ENCODE measurements around the gene RPS6KA1.

The RPS6KA1 gene

DNA sequence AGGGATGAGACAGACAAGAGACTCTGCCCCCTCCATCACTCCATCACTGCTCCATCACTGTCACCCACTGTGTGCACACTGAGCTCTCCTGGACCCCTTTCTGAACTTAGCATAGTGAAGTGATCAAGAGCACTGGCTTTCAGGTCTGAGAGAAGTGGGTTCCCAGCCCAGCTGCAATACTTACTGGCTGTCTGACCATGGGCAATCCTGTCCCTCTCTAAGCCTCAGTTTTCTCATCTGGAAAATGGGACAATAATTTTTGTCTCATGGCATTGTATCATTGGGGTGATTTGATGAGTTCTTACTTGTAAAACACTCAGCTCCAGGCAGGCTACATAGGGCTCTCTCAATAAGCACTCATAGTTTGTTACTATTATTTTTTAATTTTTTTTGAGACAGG lies 7.5 kb upstream of the RPS6KA1 start:
- H3K9me3 Mint-ChIP-seq, result no peaks in the 10 kb centered on the region
- no peak overlapping the region for H3K4me3 Mint-ChIP-seq
- no peak overlapping the region for H3K27ac Mint-ChIP-seq
- H3K4me1 Mint-ChIP-seq, result no peaks in the 10 kb centered on the region
- ATAC-seq, result no peak
- H3K27me3 Mint-ChIP-seq, result no peaks in the 10 kb centered on the region
- no peaks in the 10 kb centered on the region for H3K36me3 Mint-ChIP-seq

DNA sequence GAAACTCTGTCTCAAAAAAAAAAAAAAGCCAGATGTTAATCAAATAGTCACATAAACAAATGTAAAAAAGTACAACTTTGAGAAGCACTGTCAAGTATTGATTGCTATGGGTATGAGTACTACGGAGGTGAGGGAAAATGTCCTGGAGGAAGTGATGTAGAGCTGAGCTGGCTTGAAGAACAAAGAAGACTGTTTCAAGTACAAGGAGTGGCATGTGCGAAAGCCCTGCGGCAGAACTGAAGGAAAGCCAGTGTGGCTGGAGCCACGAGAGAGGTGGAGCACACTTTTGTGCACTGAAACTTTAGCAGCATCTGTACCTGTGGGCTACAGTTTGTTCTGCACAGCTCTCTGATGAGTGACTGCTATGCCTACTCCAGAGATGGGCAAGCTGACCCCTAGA lies 5.4 kb upstream of the RPS6KA1 start:
- Mint-ChIP-seq H3K4me3 (no peak overlapping the region), H3K4me1 (peaks cover 5% of the 10 kb centered on the region), H3K27ac (no peak overlapping the region), H3K36me3 (no peaks in the 10 kb centered on the region), H3K9me3 (no peaks in the 10 kb centered on the region), H3K27me3 (no peaks in the 10 kb centered on the region)
- peak; percentile 48 for ATAC-seq

DNA sequence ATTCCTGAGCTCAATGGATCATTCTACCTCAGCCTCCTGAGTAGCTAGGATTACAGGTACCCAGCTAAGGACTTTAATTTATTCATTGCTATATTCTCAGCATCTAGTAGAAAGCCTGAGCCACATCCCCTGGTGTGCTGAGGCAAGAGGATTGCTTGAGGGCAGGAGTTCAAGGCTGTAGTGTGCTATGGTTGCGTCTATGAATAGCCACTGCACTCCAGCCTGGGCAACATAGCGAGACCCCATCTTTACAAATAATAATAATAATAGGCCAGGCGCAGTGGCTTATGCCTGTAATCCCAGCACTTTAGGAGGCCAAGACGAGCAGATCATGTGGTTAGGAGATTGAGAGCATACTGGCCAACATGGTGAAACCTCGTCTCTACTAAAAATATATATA lies 3.3 kb upstream of the RPS6KA1 start:
- Mint-ChIP-seq H3K27me3 (no peaks in the 10 kb centered on the region), H3K36me3 (no peaks in the 10 kb centered on the region), H3K27ac (no peak overlapping the region), H3K9me3 (no peaks in the 10 kb centered on the region), H3K4me3 (no peak overlapping the region), H3K4me1 (peaks cover 21% of the 10 kb centered on the region)
- ATAC-seq, result no peak

DNA sequence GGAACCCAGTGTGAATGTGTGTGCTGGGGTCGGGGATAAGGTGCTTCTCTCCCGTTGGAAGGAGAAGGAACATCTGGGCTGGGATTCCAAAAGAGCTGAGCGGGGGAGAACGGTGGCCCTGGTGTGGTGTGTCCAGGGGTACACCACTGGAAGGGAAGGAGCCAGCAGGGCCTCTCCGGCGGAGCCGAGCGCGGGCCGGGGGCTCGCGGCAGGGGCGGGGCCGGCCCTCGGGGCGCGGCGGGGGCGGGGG lies 231 bp upstream of the RPS6KA1 start:
- Mint-ChIP-seq H3K36me3 (no peaks in the 10 kb centered on the region), H3K4me1 (peaks cover 34% of the 10 kb centered on the region), H3K27me3 (no peaks in the 10 kb centered on the region), H3K4me3 (peak overlapping the region; percentile 93), H3K27ac (peak overlapping the region; percentile 87), H3K9me3 (no peaks in the 10 kb centered on the region)
- no peak for ATAC-seq

DNA sequence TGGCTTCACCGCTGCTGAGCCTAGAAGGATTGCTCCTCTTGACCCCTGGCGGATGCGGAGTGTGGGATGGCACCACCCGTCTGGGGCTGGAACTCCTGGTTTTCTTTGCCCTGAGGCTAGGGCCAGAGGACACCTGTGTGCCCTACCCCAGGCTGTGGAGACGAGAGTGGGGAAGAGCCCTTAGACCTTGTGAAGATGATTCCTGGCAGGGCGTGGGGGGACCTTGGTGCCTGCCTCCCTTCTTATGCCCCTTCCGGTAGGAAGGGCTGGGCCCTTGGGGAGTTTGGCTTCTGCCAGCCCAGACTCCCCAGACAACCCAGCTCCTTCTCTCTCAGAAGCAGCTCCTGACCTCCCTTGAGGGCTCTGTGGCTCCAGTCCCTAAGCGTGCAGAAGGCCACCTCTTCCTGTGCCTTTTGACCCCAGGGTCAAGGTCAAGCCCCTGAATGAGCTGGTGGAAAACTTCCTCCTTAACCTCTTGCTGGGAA lies 891 bp downstream of the RPS6KA1 start:
- peak overlapping the region; percentile 85 for H3K4me3 Mint-ChIP-seq
- peak overlapping the region; percentile 76 for H3K27ac Mint-ChIP-seq
- H3K27me3 Mint-ChIP-seq, result no peaks in the 10 kb centered on the region
- peaks cover 46% of the 10 kb centered on the region for H3K4me1 Mint-ChIP-seq
- ATAC-seq, result no peak
- no peaks in the 10 kb centered on the region for H3K9me3 Mint-ChIP-seq
- H3K36me3 Mint-ChIP-seq, result no peaks in the 10 kb centered on the region

DNA sequence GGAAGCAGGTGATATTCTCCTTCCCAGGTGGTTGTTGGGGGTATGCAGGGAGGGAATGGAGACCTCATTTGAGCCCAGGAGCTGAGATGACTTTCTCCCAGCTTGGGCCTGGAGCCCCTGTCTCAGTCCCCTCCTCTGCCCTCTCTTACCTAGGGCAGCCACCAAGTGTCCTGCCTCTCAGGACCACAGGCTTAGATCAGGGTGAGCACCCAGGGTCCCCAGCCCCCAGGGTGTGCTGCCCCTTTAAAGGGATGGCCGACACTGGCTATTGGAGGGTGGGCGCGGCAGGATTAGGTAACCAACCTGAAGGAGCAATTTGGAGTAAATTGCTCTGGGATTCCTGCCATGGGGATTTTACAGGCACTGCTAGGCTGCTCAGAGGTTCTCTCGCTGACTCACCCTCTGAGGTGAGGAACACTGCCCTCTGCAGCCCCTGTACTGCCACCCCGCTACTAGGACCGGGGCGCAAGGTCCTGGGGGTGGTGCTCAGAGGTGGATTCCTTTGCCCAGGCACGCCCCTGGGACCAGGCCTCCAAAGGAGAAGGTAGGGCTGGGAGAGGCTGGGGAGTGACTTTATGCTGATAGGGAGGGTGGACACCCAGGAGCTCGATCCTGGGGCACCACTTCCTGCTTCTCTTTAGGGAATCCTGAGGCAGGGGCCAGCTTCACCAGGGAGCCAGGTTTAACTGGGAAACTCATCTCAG lies 1.5 kb downstream of the RPS6KA1 start:
- H3K4me1 Mint-ChIP-seq, result peaks cover 46% of the 10 kb centered on the region
- H3K27me3 Mint-ChIP-seq, result no peaks in the 10 kb centered on the region
- H3K4me3 Mint-ChIP-seq, result peak overlapping the region; percentile 85
- H3K9me3 Mint-ChIP-seq, result no peaks in the 10 kb centered on the region
- no peak for ATAC-seq
- no peaks in the 10 kb centered on the region for H3K36me3 Mint-ChIP-seq
- peak overlapping the region; percentile 76 for H3K27ac Mint-ChIP-seq

DNA sequence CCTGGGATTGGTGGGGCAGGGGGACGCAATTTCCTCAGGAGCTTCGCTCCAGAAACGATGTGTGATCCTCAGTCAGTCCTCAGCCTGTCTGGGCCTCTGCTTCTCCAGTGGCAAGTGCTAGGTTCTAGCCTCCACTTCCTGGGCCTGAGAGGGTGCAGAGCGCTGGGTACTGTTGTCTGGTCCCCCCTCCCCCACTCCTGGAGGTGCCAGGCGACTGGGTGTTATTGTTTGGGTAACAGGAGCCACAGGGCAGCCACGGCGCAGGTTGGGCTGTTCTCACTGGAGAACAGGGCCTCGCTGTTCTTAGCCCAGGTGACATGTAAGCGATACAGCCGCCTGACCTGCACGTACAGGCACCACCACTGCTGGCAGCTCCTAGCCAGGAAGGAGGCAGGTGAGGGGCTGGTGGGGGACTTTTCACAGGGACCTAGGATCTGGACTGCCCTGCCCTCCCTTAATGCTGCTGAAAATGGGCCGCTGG lies 2.1 kb downstream of the RPS6KA1 start:
- H3K27me3 Mint-ChIP-seq, result no peaks in the 10 kb centered on the region
- no peak for ATAC-seq

DNA sequence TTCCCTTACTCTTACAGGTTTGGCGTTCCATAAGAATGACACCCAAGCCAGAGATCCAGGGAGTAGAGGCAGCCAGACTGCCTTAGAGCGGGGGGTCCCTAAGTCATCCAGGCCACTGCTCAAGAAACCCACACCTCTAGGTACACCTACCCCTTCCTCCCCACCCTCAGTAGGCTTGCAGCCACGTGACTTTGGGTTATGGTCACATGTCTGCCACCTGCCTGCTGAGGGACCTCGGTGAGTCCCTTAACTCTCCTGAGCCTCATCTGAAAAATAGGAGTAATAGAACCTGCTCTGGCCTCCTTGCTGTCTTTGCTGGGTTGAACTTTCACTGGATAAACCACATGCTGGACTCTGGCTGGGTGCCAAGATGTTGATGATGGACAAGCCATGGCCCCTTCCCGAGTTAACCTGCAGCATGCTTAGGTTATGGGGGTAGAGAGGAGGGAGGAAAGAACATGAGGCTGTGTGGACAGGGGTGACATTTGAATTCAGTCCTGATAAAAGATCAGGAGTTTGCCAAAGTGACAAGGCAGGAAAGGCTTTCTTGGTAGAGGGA lies 4.5 kb downstream of the RPS6KA1 start:
- peaks cover 9% of the 10 kb centered on the region for H3K36me3 Mint-ChIP-seq
- no peak overlapping the region for H3K4me3 Mint-ChIP-seq
- H3K4me1 Mint-ChIP-seq, result peaks cover 59% of the 10 kb centered on the region
- H3K9me3 Mint-ChIP-seq, result no peaks in the 10 kb centered on the region
- ATAC-seq, result no peak
- peak overlapping the region; percentile 52 for H3K27ac Mint-ChIP-seq
- no peaks in the 10 kb centered on the region for H3K27me3 Mint-ChIP-seq

More for the DNA sequence above, 2.1 kb downstream of the RPS6KA1 start:
- Mint-ChIP-seq H3K4me3 (no peak overlapping the region), H3K27ac (no peak overlapping the region), H3K36me3 (no peaks in the 10 kb centered on the region), H3K9me3 (no peaks in the 10 kb centered on the region), H3K4me1 (peaks cover 46% of the 10 kb centered on the region)

DNA sequence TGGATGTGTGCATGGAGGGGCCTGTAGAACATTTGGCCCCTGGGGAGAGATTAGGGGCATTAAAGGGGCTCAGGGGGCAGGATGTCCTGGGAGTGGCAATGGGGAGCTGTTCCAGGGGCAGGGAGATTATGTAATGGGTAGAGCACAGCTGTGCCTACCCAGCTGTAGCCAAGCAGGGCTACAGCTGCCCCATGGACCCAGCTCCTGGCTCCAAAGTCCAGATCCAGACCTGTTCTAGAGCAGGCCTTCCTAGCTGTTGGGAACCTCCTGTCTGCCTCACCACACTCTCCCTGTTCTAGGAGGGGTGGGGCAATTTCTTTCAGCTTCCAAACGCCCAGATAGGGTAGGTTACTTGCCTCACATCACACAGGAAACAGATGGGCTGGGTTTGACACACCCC lies 5.6 kb downstream of the RPS6KA1 start:
- peak overlapping the region; percentile 52 for H3K27ac Mint-ChIP-seq
- no peak overlapping the region for H3K4me3 Mint-ChIP-seq
- H3K4me1 Mint-ChIP-seq, result peaks cover 63% of the 10 kb centered on the region
- H3K9me3 Mint-ChIP-seq, result no peaks in the 10 kb centered on the region
- H3K27me3 Mint-ChIP-seq, result no peaks in the 10 kb centered on the region
- ATAC-seq, result no peak
- H3K36me3 Mint-ChIP-seq, result peaks cover 10% of the 10 kb centered on the region

DNA sequence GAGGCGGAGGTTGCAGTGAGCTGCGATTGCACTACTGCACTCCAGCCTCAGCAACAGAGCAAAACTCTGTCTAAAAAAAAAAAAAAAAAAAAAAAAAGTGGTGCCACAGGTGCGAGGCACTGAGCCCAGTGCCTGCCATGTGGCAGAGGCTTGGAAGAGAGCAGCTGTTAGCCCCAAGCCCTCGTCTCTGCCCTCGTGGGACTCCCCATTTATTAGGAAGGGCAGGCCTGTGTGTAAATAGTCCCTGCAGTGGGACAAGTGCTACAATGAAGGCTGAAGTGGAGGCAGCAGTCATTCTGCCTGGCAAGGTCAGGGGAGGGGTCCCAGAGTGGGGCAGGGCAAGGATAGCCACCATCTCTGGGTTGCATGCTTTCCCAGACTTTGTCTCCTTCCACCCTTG lies 6.5 kb downstream of the RPS6KA1 start:
- H3K4me1 Mint-ChIP-seq, result peaks cover 59% of the 10 kb centered on the region

DNA sequence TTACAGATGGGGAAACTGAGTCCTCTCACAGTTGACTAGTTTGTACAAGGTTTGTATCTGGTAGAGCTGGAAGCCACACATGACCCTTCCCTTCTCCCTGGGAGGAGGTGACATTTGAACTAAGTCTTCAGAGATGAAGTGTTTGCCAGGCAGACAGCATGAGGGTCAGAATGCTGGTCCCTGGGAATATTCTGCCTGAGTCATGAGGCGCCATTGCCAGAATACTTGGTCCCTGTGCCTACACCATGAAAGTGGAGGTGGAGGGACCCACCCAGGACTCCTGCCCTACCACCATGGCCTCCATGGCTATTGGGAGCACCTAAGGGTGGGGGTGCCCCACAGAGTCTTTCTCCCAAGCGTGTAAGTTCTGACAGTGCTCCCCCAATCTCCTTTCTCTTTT lies 7.0 kb downstream of the RPS6KA1 start:
- H3K27ac Mint-ChIP-seq, result no peak overlapping the region
- no peak overlapping the region for H3K4me3 Mint-ChIP-seq
- ATAC-seq, result no peak
- peaks cover 57% of the 10 kb centered on the region for H3K4me1 Mint-ChIP-seq
- H3K9me3 Mint-ChIP-seq, result no peaks in the 10 kb centered on the region
- H3K27me3 Mint-ChIP-seq, result no peaks in the 10 kb centered on the region
- H3K36me3 Mint-ChIP-seq, result peaks cover 10% of the 10 kb centered on the region

More for the DNA sequence above, 6.5 kb downstream of the RPS6KA1 start:
- no peak for ATAC-seq
- Mint-ChIP-seq H3K27ac (no peak overlapping the region), H3K4me3 (no peak overlapping the region), H3K36me3 (peaks cover 10% of the 10 kb centered on the region), H3K9me3 (no peaks in the 10 kb centered on the region), H3K27me3 (no peaks in the 10 kb centered on the region)

DNA sequence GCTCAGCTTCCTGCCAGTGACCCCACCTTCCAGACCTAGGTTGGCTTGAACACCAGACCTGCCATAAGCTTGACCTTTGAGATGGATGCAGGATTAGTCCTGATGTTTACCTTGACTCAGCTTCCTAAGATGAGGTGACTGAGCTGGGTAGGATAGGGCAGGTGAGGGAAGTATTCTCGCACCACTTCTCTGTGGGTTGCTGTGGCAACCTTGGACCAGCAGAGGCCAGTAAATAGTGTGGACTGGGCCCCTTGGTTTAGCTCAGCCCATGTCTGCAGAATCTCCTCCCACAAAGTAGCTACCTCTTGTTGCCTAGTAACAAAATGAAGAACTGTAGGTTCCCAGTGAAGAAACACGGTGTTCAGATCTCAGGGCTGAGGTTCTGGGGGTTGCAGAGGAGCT lies 8.4 kb downstream of the RPS6KA1 start:
- no peaks in the 10 kb centered on the region for H3K27me3 Mint-ChIP-seq
- H3K4me1 Mint-ChIP-seq, result peaks cover 66% of the 10 kb centered on the region
- H3K9me3 Mint-ChIP-seq, result no peaks in the 10 kb centered on the region
- peaks cover 10% of the 10 kb centered on the region for H3K36me3 Mint-ChIP-seq
- peak overlapping the region; percentile 96 for H3K27ac Mint-ChIP-seq
- no peak overlapping the region for H3K4me3 Mint-ChIP-seq
- ATAC-seq, result peak; percentile 42

DNA sequence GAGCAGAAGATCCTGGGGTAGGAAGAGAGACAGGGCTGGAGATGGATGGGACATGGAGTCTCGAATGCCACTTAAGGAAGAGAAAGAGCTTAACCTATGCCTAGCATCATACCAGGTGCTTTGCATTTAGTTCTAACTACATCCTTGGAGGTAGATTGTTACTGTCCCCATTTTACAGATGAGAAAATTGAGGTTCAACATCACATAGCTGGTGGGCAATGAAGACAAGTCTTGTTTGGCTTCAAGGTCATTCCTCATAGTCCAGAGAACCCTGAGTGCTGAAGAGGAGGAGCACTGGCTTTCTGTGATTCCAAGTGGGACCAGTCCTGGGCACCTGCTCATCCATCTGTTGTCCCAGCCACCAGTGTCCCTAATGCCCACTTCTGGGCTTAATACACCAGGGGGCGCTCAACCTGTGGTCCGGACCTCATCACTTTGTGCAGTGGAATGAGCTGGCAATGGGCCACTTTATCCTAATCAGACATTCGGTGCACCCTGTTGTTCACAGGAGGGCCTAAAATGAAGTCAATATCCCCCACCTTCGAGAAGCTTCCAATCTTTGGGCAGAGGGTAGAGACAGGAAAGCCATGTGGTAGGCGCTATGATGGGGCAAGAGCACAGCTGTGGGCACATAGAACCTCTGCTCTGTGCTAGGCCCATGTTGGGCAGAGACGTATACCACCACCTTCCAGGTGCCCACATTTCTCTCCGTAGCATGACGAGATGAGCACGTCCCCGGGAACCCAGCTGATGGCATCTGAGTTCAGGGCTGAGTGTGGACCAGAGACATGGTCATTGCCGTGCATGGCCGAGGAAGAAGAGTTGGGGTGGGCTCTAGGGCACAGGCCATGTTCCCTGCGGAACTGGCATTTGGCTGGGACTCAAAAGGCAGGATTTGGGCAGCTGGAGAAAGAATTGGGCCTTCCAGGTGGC lies 9.2 kb downstream of the RPS6KA1 start:
- no peak overlapping the region for H3K4me3 Mint-ChIP-seq
- peaks cover 10% of the 10 kb centered on the region for H3K36me3 Mint-ChIP-seq
- H3K9me3 Mint-ChIP-seq, result no peaks in the 10 kb centered on the region
- ATAC-seq, result no peak
- peak overlapping the region; percentile 96 for H3K27ac Mint-ChIP-seq
- H3K4me1 Mint-ChIP-seq, result peaks cover 74% of the 10 kb centered on the region
- no peaks in the 10 kb centered on the region for H3K27me3 Mint-ChIP-seq

DNA sequence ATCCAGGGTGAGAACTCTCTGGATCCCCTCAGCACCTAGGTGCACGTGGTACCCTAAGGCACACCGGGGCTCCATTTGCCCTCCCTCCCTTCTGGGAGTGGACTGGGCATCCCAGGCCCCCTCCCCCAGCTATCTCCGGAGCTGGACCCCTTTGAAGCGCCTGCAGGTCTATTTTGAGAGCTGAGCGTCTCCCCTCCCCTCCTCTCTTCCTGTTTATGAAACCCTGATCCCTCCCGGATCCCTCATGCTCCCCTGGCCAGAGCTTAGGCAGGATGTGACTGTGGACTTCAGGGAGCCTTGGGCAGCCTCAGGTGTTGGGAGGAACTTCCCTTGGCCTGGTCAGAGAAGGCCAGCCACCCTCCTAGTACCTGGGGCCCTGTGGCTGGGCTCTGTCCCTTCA lies 10.2 kb downstream of the RPS6KA1 start:
- Mint-ChIP-seq H3K27me3 (no peaks in the 10 kb centered on the region), H3K27ac (peak overlapping the region; percentile 96)

DNA sequence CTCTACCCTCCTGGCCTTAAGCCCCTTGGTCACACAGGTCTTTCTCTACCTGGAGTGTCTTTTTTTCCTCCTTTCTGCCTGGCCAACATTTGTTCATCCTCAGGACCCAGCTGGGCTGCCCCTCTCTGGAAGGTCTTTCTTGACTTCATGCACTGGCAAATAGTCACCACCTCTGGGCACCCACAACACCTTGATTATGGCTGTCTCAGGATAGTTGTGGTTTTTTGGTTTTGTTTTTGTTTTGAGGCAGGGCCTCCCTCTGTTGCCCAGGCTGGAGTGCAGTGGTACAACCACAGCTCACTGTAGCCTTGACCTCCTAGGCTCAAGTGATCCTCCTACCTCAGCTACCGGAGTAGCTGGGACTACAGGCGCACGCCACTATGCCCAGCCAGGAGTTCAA lies 10.8 kb downstream of the RPS6KA1 start:
- no peaks in the 10 kb centered on the region for H3K27me3 Mint-ChIP-seq
- H3K4me3 Mint-ChIP-seq, result peak overlapping the region; percentile 11
- H3K9me3 Mint-ChIP-seq, result no peaks in the 10 kb centered on the region
- peaks cover 74% of the 10 kb centered on the region for H3K4me1 Mint-ChIP-seq
- H3K27ac Mint-ChIP-seq, result peak overlapping the region; percentile 96
- H3K36me3 Mint-ChIP-seq, result peaks cover 10% of the 10 kb centered on the region
- no peak for ATAC-seq

More for the DNA sequence above, 10.2 kb downstream of the RPS6KA1 start:
- no peak for ATAC-seq
- H3K4me3 Mint-ChIP-seq, result no peak overlapping the region
- H3K4me1 Mint-ChIP-seq, result peaks cover 74% of the 10 kb centered on the region
- no peaks in the 10 kb centered on the region for H3K9me3 Mint-ChIP-seq
- H3K36me3 Mint-ChIP-seq, result peaks cover 10% of the 10 kb centered on the region

Measured in stimulated activated memory B cell treated with anti-CD40 and anti-IgM and Interleukin-4, amounts not matched to agents 10 μg/mL and 1 μg/mL and 100 μg/mL, for 72 hours (primary cell).